HG02884 (cell line): ENCODE measurements around the gene ABL1.
"Not testable (repeated sequence)": the region's sequence is repeated elsewhere in the genome, so short reads cannot be mapped to it uniquely, and the experiment has no call there.

Experiments used
- ATAC-seq: cut with Tn5 transposase; IDR thresholded peaks from one replicate; pipeline ENCODE4 v1.9.1; 2021; ENCODE audit warnings: mild to moderate bottlenecking, moderate library complexity; ENCODE audit not compliant: unreplicated experiment

The ABL1 gene

GRCh38 chr9:130847306-130848217 lies 12.5 kb downstream of the ABL1 start:
- ATAC-seq = no peak

DNA sequence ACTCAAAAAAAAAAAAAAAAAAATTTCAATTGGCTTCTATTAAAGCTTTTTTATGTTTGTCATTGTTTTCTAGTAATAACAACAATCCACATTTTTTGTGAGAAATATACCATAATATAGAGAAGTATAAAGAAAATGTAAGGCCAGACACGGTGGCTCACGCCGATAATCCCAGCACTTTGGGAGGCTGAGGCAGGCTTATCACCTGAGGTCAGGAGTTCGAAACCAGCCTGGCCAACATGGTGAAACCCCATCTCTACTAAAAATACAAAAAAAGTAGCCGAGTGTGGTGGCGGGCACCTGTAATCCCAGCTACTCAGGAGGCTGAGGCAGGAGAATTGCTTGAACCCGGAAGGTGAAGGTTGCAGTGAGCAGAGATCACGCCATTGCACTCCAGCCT lies 13.5 kb downstream of the ABL1 start:
- ATAC-seq = not testable (repeated sequence)

DNA sequence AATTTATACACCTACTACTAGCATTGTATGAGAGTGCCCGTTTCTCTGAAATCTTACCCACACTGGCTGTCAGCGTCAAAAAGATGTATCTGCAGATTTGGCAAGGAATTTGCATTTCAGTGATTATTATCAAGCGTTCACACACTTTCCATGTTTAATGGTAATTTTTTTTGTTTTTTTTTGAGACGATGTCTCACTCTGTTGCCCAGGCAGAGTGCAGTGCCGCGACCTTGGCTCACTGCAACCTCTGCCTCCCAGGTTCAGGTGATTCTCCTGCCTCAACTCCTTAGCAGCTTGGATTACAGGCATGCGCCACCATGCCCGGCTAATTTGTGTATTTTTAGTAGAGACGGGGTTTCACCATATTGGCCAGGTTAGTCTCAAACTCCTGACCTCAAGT lies 14.3 kb downstream of the ABL1 start:
- no peak for ATAC-seq

DNA sequence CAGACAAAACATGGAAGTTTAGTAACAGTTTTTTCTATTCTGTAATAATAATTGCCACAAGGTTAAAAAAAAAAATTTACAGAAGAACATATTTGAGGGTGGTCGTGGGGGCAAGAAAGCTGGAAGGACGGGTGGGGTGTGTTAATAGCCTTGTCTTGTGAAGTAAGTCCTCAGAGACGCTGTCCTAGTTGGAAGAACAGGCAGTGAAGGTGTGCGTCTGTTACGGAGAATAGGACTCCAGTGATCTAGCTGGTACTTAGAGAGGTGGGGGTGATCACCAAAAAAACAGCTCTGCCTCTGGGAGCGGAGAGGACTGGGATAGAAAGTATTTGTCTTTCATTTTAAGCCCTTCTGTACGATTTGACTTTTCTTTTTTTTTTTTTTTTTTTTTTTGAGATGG lies 17.7 kb downstream of the ABL1 start:
- no peak for ATAC-seq

- ATAC-seq = no peak
These were observed 19.0 kb downstream of the ABL1 start for GRCh38 chr9:130854092-130854491.

DNA sequence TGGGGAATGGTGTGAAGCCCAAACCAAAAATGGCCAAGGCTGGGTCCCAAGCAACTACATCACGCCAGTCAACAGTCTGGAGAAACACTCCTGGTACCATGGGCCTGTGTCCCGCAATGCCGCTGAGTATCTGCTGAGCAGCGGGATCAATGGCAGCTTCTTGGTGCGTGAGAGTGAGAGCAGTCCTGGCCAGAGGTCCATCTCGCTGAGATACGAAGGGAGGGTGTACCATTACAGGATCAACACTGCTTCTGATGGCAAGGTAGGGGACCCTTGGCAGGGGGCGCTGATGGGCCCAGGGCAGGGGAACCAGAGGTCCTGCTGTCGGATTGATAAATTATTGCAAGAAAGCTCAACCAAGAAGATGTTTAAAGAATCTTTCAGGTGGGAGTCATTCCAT lies 19.8 kb downstream of the ABL1 start:
- ATAC-seq = no peak

- ATAC-seq = no peak
These were observed 21.4 kb downstream of the ABL1 start for GRCh38 chr9:130856474-130856873.

- no peak for ATAC-seq
These were observed 23.0 kb downstream of the ABL1 start for GRCh38 chr9:130857864-130858738.

- no peak for ATAC-seq
These were observed 24.0 kb downstream of the ABL1 start for GRCh38 chr9:130858739-130859705.

- ATAC-seq = no peak
These were observed 25.6 kb downstream of the ABL1 start for GRCh38 chr9:130860458-130861316.

DNA sequence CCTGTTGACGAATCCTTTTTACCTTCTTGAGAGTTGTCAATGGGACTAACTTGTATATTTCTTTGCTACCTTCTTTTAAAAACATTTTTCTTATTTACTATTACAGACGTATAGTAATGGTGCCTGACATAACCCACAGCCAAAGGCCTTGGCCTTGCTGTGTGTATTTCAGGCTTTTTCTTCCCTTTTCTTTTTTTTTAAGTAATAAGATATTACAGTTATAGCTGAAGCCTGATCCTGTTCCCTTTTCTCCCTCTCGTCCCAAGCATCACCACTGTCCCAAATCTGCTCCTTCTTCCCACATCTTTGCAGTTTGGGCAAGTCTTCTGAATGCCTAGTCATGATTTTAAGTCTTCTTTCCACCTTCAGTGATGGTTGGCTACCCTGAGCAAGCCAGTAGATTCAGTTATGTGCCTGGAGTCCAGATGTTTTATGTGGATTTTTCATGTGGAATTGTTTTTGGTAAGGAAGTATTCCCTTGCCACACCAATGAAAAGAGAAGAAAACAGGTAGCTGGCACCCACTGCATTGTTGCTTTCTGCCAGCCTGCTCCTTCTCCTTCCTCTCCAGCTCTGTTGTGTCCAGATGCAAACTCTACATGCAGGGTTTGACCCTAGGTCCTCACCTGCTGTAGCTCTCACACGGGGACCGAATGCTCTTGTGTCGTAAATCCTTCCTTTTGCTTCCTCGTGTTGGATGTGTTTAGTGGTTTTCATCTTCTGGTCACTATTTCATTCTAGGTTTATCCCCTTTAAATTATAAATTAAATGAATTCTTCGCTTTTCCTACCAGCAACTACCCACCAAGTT lies 26.5 kb downstream of the ABL1 start:
- no peak for ATAC-seq

DNA sequence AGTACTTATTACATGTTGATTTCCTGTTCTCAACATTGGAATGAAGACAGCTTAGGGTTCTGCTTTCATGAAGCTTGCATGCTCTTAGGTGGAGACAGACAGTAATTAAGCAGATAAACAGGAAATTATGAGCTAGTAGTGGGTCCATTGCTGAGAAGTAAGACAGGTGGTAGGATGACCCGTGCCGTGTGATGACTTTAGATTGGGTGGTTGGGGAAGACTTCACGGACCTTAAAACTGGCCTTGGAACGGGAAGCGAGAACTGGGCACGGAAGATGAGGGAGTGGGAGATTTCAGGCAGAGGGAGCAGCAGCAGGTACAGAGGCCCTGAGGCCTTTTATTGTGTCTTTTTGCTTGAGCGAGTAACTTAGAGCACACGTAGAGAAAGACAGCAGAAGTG lies 27.2 kb downstream of the ABL1 start:
- ATAC-seq = no peak

GRCh38 chr9:130862747-130863146 lies 27.7 kb downstream of the ABL1 start:
- ATAC-seq = no peak

DNA sequence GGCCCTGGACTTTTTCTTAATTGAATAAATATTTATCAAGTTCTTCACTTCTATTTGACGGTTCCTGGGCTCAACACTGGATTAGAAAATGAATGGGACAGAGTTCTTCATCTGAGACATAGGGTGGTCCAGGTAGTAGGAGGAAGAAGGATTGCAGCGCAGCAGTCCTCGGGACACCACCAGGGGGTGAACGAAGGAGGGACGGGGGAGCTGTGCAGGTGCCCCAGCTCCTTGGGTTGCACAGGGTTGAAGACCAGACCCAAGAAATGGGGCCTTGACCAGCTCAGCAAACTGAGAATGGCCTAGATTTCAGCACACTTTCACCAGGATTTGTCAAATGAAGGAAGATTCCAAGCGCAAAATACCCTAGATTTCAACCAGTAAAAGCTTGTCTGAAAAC lies 29.5 kb downstream of the ABL1 start:
- ATAC-seq = no peak

- no peak for ATAC-seq
These were observed 30.9 kb downstream of the ABL1 start for GRCh38 chr9:130865921-130866320.

DNA sequence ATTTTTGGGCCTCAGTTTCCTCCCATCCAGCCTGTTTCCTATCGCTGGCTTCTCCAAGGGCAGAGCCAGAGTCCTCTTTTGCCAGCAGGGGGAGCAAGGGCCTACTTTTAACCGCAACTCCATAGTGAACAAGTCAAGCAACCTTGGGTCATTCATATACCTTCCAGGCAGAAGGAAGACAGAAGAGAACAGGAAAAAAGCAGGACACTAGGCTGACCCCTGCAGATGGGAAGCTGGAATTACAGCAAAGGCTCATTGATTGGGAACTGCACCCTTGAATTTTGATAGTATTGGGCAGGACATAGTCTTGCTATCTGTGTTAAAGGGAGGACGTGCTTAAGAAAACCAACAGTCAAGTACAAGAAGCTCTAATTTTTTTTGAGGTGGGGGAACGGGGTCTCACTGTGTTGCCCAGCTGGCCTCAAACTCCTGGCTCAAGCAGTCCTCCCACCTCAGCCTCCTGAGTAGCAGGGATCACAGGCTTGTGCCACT lies 31.5 kb downstream of the ABL1 start:
- ATAC-seq = no peak

DNA sequence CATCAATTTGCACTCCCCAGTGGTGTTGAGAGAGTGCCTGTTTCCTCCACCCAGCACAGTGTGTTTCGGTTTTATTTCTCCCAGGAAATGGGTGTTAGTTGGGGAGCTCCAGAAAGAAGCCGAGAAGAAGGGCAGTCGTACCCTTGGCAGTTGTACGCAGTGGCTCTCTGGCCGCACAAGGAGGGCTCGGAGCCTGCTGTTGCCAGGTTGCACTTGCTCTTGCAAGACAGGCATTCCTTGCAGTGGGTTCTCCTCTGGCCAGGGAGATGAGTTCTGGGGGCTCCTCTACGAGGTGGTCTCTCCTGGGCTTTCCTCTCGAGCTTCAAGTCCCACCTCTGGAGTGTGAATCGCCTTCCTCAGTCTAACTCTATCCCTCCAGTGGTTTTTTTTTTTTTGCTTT lies 32.5 kb downstream of the ABL1 start:
- ATAC-seq = no peak

GRCh38 chr9:130868230-130868629 lies 33.2 kb downstream of the ABL1 start:
- ATAC-seq = no peak

DNA sequence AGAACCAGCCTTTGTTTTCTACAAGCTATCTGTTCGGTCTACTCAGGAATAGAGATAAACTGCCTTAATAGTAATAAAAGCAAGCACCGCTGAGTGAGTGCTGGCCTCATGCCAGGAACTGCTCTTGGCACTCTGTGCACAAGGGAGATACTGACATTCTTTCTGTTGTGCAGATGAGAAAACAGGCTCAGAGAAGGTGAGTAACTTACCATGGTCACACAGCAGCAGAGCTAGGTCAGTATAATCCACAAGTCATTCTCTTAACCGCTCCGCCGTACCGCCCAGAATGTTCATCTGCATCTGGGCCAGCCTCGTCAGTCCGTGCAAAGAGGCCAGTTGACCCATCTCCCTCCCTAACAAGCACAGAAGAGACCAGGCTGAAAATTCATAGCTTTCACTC lies 34.2 kb downstream of the ABL1 start:
- no peak for ATAC-seq
